Mesothelial cell of epicardium (in vitro differentiated cells): ENCODE measurements around the gene BRWD1. TPM values are rescaled to one million over a fixed set of nuclear protein-coding genes. Genes with fewer than 3 reads are reported as not detected.

Source experiments
- DNase-seq, 2 experiments: peaks; one replicate each; pipeline ENCODE4 v3.0.0; 2021; ENCODE audit warnings: low spot score in 2 of 2; ENCODE audit not compliant: unreplicated experiment in 2 of 2
- H3K27ac Mint-ChIP-seq: 2 replicates; pipeline ENCODE4 v1.8.0; 2021; ENCODE audit warnings: mixed read lengths
- H3K27me3 Mint-ChIP-seq: 2 replicates; pipeline ENCODE4 v1.8.0; 2021; ENCODE audit warnings: low read depth, mixed read lengths
- H3K36me3 Mint-ChIP-seq: 2 replicates; pipeline ENCODE4 v1.8.0; 2021; ENCODE audit warnings: mixed read lengths
- H3K4me1 Mint-ChIP-seq: 2 replicates; pipeline ENCODE4 v1.8.0; 2021; ENCODE audit warnings: mixed read lengths
- H3K4me3 Mint-ChIP-seq: 2 replicates; pipeline ENCODE4 v1.8.0; 2021; ENCODE audit warnings: mild to moderate bottlenecking, moderate library complexity, mixed read lengths
- H3K9me3 Mint-ChIP-seq: 2 replicates; pipeline ENCODE4 v1.8.0; 2021; ENCODE audit warnings: mixed read lengths
- total RNA-seq: library from RNA; stranded (reverse); gene quantifications from 3 replicates; pipeline ENCODE4 v1.2.1, GENCODE V29; 2021
- TF ChIP-seq, protein P1 (sequence below): fragments of 200-600 bp; sonication (generic); IDR thresholded peaks from one replicate; pipeline ENCODE4 v1.5.0; 2021; ENCODE audit warnings: antibody characterized with exemption; ENCODE audit not compliant: unreplicated experiment

The BRWD1 gene
- 64.6 to 65.9 TPM (median 65.6 TPM) in 3 replicates for total RNA-seq

GRCh38 chr21:39313571-39314142 is at the start of gene BRWD1:
TSS of gene BRWD1 (minus strand) at chr21:39313632. CDS start at chr21:39313491, 141 bp downstream.
- TF ChIP-seq, protein P1, sequence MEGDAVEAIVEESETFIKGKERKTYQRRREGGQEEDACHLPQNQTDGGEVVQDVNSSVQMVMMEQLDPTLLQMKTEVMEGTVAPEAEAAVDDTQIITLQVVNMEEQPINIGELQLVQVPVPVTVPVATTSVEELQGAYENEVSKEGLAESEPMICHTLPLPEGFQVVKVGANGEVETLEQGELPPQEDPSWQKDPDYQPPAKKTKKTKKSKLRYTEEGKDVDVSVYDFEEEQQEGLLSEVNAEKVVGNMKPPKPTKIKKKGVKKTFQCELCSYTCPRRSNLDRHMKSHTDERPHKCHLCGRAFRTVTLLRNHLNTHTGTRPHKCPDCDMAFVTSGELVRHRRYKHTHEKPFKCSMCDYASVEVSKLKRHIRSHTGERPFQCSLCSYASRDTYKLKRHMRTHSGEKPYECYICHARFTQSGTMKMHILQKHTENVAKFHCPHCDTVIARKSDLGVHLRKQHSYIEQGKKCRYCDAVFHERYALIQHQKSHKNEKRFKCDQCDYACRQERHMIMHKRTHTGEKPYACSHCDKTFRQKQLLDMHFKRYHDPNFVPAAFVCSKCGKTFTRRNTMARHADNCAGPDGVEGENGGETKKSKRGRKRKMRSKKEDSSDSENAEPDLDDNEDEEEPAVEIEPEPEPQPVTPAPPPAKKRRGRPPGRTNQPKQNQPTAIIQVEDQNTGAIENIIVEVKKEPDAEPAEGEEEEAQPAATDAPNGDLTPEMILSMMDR: no peak
- Mint-ChIP-seq H3K36me3 (peaks cover 12% of the 10 kb centered on the region), H3K9me3 (no peaks in the 10 kb centered on the region), H3K27me3 (no peaks in the 10 kb centered on the region), H3K4me3 (peak within 1 kb of the TSS; percentile 82), H3K4me1 (peaks cover 23% of the 10 kb centered on the region), H3K27ac (peak within 1 kb of the TSS; percentile 98)
- peak; percentile 69 to 89 for DNase-seq

- Mint-ChIP-seq H3K9me3 (peaks cover 7% of the 10 kb centered on the region), H3K4me1 (peaks cover 13% of the 10 kb centered on the region), H3K27me3 (no peaks in the 10 kb centered on the region), H3K36me3 (no peaks in the 10 kb centered on the region), H3K27ac (no peak overlapping the region), H3K4me3 (no peak overlapping the region)
- no peak for DNase-seq
- TF ChIP-seq, protein P1: no peak
These were observed 49.3 kb upstream of the BRWD1 start for GRCh38 chr21:39362733-39363132.

- H3K9me3 Mint-ChIP-seq: no peaks in the 10 kb centered on the region
- no peak overlapping the region for H3K27ac Mint-ChIP-seq
- H3K4me3 Mint-ChIP-seq: no peak overlapping the region
- TF ChIP-seq, protein P1: no peak
- no peaks in the 10 kb centered on the region for H3K36me3 Mint-ChIP-seq
- peaks cover 10% of the 10 kb centered on the region for H3K4me1 Mint-ChIP-seq
- no peak for DNase-seq
- no peaks in the 10 kb centered on the region for H3K27me3 Mint-ChIP-seq
These were observed 46.0 kb upstream of the BRWD1 start for GRCh38 chr21:39359382-39359781.

GRCh38 chr21:39353295-39353694 is 39.9 kb upstream of the BRWD1 start:
- Mint-ChIP-seq H3K27ac (no peak overlapping the region), H3K27me3 (no peaks in the 10 kb centered on the region), H3K9me3 (no peaks in the 10 kb centered on the region), H3K36me3 (no peaks in the 10 kb centered on the region), H3K4me3 (no peak overlapping the region), H3K4me1 (peaks cover 14% of the 10 kb centered on the region)
- TF ChIP-seq, protein P1: no peak
- no peak for DNase-seq

DNA sequence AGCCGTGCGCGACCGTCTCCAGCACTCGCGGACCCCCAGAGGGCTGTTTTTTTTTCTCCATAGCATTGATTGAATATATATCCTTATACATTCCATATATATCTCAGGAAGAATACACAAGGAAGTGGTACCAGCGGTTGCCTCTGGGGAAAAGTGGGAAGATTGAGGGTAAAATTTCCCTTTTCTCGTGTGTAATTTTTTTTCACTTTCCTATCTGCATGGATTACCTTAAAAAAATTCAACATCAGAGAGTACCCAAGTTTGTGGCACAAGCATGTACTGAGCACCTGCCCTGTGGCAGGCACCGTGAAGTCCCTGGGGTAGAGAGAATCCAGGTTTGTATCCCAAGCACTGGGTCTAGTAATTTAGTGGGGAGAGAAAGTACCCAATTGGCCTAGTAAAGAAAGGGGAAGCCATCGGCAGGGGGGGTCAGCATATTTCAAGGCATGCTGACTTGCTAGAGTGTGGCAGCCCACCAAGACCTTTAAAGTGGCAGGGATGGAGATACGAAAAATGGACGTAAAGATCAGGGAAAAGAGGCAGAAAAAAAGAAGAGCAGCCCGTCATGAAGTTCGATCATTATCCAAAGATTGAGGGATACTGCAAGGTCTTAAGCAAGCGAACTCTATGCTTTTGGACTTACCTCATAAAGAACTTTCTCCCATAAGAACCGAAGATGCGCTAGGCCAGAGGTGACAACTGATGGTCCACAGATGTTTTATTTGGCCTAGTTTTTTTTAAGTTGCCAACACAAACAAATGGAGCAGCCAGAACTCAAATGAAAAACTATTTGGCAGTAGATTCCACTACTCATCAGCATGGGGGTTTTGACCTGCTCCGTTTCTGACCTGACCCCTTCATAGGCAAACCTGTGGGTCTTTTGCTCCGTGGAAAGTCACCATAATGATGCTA is 36.9 kb upstream of the BRWD1 start:
- peaks cover 20% of the 10 kb centered on the region for H3K36me3 Mint-ChIP-seq
- H3K4me3 Mint-ChIP-seq: peak overlapping the region; percentile 94
- peaks cover 34% of the 10 kb centered on the region for H3K4me1 Mint-ChIP-seq
- no peaks in the 10 kb centered on the region for H3K9me3 Mint-ChIP-seq
- TF ChIP-seq, protein P1: no peak
- no peaks in the 10 kb centered on the region for H3K27me3 Mint-ChIP-seq
- peak overlapping the region; percentile 100 for H3K27ac Mint-ChIP-seq
- DNase-seq: no peak
